Measurements from ENCODE around the gene TRIM50. TPM values are rescaled to one million over a fixed set of nuclear protein-coding genes. Genes with fewer than 3 reads are reported as not detected.

TRIM50 gene
- total RNA-seq, 1 experiment from 2014 or later: not detected

GRCh38 chr7:73342645-73343044, 14.8 kb upstream of the TRIM50 start:
- TF ChIP-seq CTCF (IDR thresholded peaks at IDR 0.05; ENCODE audit: unreplicated experiment): peak; percentile 35
- H3K9me3 Mint-ChIP-seq (ENCODE audit: unreplicated experiment): no peaks in the 10 kb centered on the region
- H3K27me3 Mint-ChIP-seq (ENCODE audit: insufficient read depth, unreplicated experiment): peaks cover 2% of the 10 kb centered on the region
- no peak overlapping the region for H3K4me3 Mint-ChIP-seq (ENCODE audit: unreplicated experiment)
- BruUV-seq (replicated peaks): no TSS peak
- H3K4me1 Mint-ChIP-seq (ENCODE audit: insufficient read depth, unreplicated experiment): peaks cover 9% of the 10 kb centered on the region
- ChIA-PET POLR2A (interaction anchor here (0.8 kb wide), 1 partner anchor 9 kb away, joined by 3 read pairs; no protein-coding TSS in a partner anchor), CTCF (interaction anchor here (0.6 to 1.8 kb wide), 6 partner anchors 9 to 906 kb away, joined by 3 to 10 read pairs (median 4); no protein-coding TSS in a partner anchor)
- peak; percentile 35 for DNase-seq (ENCODE audit: unreplicated experiment)
- H3K27ac Mint-ChIP-seq (ENCODE audit: low read depth, unreplicated experiment): no peak overlapping the region
- no peaks in the 10 kb centered on the region for H3K36me3 Mint-ChIP-seq (ENCODE audit: insufficient read depth, unreplicated experiment)
- intact Hi-C loops (cut with micrococcal nuclease): loop anchor here (2.0 kb wide), 1 partner anchor 110 kb away; no protein-coding TSS in a partner anchor

GRCh38 chr7:73341877-73342276, 14.0 kb upstream of the TRIM50 start:
- Mint-ChIP-seq H3K4me3 (ENCODE audit: unreplicated experiment) (no peak overlapping the region), H3K27me3 (ENCODE audit: insufficient read depth, unreplicated experiment) (no peaks in the 10 kb centered on the region), H3K9me3 (ENCODE audit: unreplicated experiment) (no peaks in the 10 kb centered on the region), H3K4me1 (ENCODE audit: insufficient read depth, unreplicated experiment) (peaks cover 9% of the 10 kb centered on the region), H3K27ac (ENCODE audit: low read depth, unreplicated experiment) (no peak overlapping the region), H3K36me3 (ENCODE audit: insufficient read depth, unreplicated experiment) (no peaks in the 10 kb centered on the region)
- TF ChIP-seq CTCF (IDR thresholded peaks at IDR 0.05; ENCODE audit: unreplicated experiment): no peak
- intact Hi-C loops (cut with micrococcal nuclease): loop anchor here (2.0 kb wide), 1 partner anchor 111 kb away; no protein-coding TSS in a partner anchor
- BruUV-seq (replicated peaks): no TSS peak
- POLR2A ChIA-PET: no interaction called here
- CTCF ChIA-PET: interaction anchor here (0.6 to 1.8 kb wide), 5 partner anchors 8 to 384 kb away, joined by 3 to 10 read pairs (median 3); no protein-coding TSS in a partner anchor
- peak; percentile 54 for DNase-seq (ENCODE audit: unreplicated experiment)

DNA sequence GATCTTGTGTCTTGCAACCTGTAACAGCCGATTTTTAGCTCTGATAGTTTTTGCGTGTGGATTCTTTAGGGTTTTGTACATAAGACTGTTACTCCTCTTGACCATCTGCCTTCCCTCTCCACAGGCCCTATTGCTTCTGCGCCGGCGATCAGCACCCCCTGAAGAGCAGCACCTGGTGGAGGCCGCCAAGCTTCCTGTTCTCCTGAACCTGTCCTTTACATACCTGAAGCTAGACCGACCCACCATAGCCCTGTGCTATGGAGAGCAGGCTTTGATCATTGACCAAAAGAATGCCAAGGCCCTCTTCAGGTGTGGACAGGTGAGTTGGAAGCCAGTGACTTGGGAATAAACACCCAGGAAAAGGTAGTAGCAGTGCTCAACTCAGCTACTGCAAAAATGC, 12.6 kb upstream of the TRIM50 start:
- Mint-ChIP-seq H3K36me3 (ENCODE audit: insufficient read depth, unreplicated experiment) (no peaks in the 10 kb centered on the region), H3K27me3 (ENCODE audit: insufficient read depth, unreplicated experiment) (no peaks in the 10 kb centered on the region), H3K27ac (ENCODE audit: low read depth, unreplicated experiment) (no peak overlapping the region), H3K4me3 (ENCODE audit: unreplicated experiment) (no peak overlapping the region), H3K9me3 (ENCODE audit: unreplicated experiment) (no peaks in the 10 kb centered on the region), H3K4me1 (ENCODE audit: insufficient read depth, unreplicated experiment) (peaks cover 9% of the 10 kb centered on the region)
- intact Hi-C loops (cut with micrococcal nuclease): no loop called here
- no TSS peak for BruUV-seq (replicated peaks)
- no peak for TF ChIP-seq CTCF (IDR thresholded peaks at IDR 0.05; ENCODE audit: unreplicated experiment)
- no peak for DNase-seq (ENCODE audit: unreplicated experiment)
- ChIA-PET CTCF (interaction anchor here (0.6 kb wide), 1 partner anchor 127 kb away, joined by 6 read pairs; no protein-coding TSS in a partner anchor), POLR2A (no interaction called here)

DNA sequence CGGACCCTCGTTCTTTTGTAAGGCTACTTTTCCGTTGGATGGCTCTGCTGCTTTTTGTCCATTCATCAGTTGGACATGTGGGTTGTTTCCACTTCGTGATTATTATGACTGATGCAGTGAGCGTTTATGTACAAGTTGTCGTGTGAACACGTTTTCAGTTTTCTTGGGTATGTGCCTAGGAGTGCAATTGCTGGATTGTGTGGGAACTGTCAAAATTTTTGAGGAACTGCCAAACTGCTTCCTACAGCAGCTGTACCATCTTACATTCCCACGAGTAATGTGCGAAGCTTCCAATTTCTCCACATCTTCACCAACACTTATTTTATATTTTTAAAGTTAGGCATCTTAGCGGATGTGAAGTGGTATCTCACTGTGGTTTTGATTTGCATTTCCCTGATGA, 10.4 kb upstream of the TRIM50 start:
- DNase-seq (ENCODE audit: unreplicated experiment): no peak
- H3K4me3 Mint-ChIP-seq (ENCODE audit: unreplicated experiment): no peak overlapping the region
- intact Hi-C loops (cut with micrococcal nuclease): no loop called here
- H3K36me3 Mint-ChIP-seq (ENCODE audit: insufficient read depth, unreplicated experiment): no peaks in the 10 kb centered on the region
- peaks cover 9% of the 10 kb centered on the region for H3K4me1 Mint-ChIP-seq (ENCODE audit: insufficient read depth, unreplicated experiment)
- H3K27me3 Mint-ChIP-seq (ENCODE audit: insufficient read depth, unreplicated experiment): no peaks in the 10 kb centered on the region
- POLR2A ChIA-PET: no interaction called here
- TF ChIP-seq CTCF (IDR thresholded peaks at IDR 0.05; ENCODE audit: unreplicated experiment): no peak
- H3K27ac Mint-ChIP-seq (ENCODE audit: low read depth, unreplicated experiment): no peak overlapping the region
- no TSS peak for BruUV-seq (replicated peaks)
- CTCF ChIA-PET: no interaction called here
- no peaks in the 10 kb centered on the region for H3K9me3 Mint-ChIP-seq (ENCODE audit: unreplicated experiment)
